OCI-LY1 (cell line): ENCODE data around the gene CRPPA.

Source experiments
- H2AFZ ChIP-seq: fragments of 200-600 bp; sonication (generic), shearing (Covaris generic); 2 replicates; pipeline ENCODE4 v1.6.0; 2014; ENCODE audit warnings: antibody characterized with exemption, mild to moderate bottlenecking, low read length
- H3F3A ChIP-seq: fragments of 200-600 bp; sonication (generic), shearing (Covaris generic); 2 replicates; pipeline ENCODE4 v1.6.0; 2014; ENCODE audit warnings: mild to moderate bottlenecking, antibody characterized with exemption, low read length, moderate library complexity; ENCODE audit not compliant: insufficient read depth
- H3K27ac ChIP-seq: fragments of 200-600 bp; sonication (generic); 2 replicates; pipeline ENCODE4 v1.5.1; 2014; ENCODE audit warnings: low read length, mixed run types, mild to moderate bottlenecking, low read depth; ENCODE audit not compliant: poor library complexity, severe bottlenecking
- H3K27me3 ChIP-seq: fragments of 200-600 bp; sonication (generic); 2 replicates; pipeline ENCODE4 v1.6.0; 2014; ENCODE audit warnings: antibody characterized with exemption, mild to moderate bottlenecking, low read length, moderate library complexity; ENCODE audit not compliant: insufficient read depth
- H3K36me3 ChIP-seq: fragments of 200-600 bp; sonication (generic); 2 replicates; pipeline ENCODE4 v1.6.1; 2014; ENCODE audit warnings: mild to moderate bottlenecking, antibody characterized with exemption, low read length, moderate library complexity, mixed read lengths; ENCODE audit not compliant: insufficient read depth
- H3K4me1 ChIP-seq: fragments of 200-600 bp; sonication (generic); 2 replicates; pipeline ENCODE4 v1.5.1; 2014; ENCODE audit warnings: mild to moderate bottlenecking, low read length, moderate library complexity; ENCODE audit not compliant: insufficient read depth, severe bottlenecking
- H3K4me2 ChIP-seq: fragments of 200-600 bp; sonication (generic), shearing (Covaris generic); 2 replicates; pipeline ENCODE4 v1.6.1; 2014; ENCODE audit warnings: low read length
- H3K4me3 ChIP-seq: fragments of 200-600 bp; sonication (generic); 2 replicates; pipeline ENCODE4 v1.5.1; 2014; ENCODE audit warnings: low read length, low read depth, mild to moderate bottlenecking, mixed read lengths; ENCODE audit not compliant: poor library complexity, severe bottlenecking
- H3K79me2 ChIP-seq: fragments of 200-600 bp; shearing (Covaris generic); 2 replicates; pipeline ENCODE4 v1.6.1; 2016; ENCODE audit warnings: mixed run types, low read length, mixed read lengths; ENCODE audit not compliant: insufficient read depth
- H3K9ac ChIP-seq: fragments of 200-600 bp; sonication (generic), shearing (Covaris generic); 2 replicates; pipeline ENCODE4 v1.6.1; 2014; ENCODE audit warnings: mild to moderate bottlenecking, low read length, mixed read lengths
- H3K9me2 ChIP-seq: fragments of 200-600 bp; sonication (generic), shearing (Covaris generic); 2 replicates; pipeline ENCODE4 v1.6.1; 2014; ENCODE audit warnings: low read depth, mild to moderate bottlenecking, low read length, mixed read lengths
- H3K9me3 ChIP-seq: fragments of 200-600 bp; shearing (Covaris generic); 2 replicates; pipeline ENCODE4 v1.6.1; 2014; ENCODE audit warnings: low read length, mixed read lengths
- H4K20me1 ChIP-seq: fragments of 200-600 bp; sonication (generic), shearing (Covaris generic); 2 replicates; pipeline ENCODE4 v1.6.0; 2016; ENCODE audit warnings: mild to moderate bottlenecking, low read length; ENCODE audit not compliant: insufficient read depth
- CTCF ChIP-seq: fragments of 200-600 bp; sonication (generic), shearing (Covaris generic); IDR thresholded peaks from 2 replicates; pipeline ENCODE4 v1.5.1; 2017; ENCODE audit warnings: mild to moderate bottlenecking, antibody characterized with exemption, low read length, moderate library complexity, mixed read lengths
- EZH2 ChIP-seq: fragments of 200-600 bp; sonication (generic), shearing (Covaris generic); IDR thresholded peaks from 2 replicates; pipeline ENCODE4 v1.8.0; 2017; ENCODE audit warnings: borderline replicate concordance, mixed run types, mild to moderate bottlenecking, antibody characterized with exemption, low read length, moderate library complexity, mixed read lengths

Gene CRPPA

GRCh38 chr7:16421333-16422102 is at the start of gene CRPPA:
Gene CRPPA (minus strand): TSS chr7:16421538. CDS start chr7:16421322, 216 bp downstream.
- Histone ChIP-seq H2AFZ (0 out of 2 replicates have a peak within 1 kb of the TSS, but pooled peaks have one; percentile 29), H4K20me1 (no peaks in the 10 kb centered on the region), H3K9me2 (no peaks in the 10 kb centered on the region), H3K79me2 (no peaks in the 10 kb centered on the region), H3F3A (no peaks in the 10 kb centered on the region), H3K27ac (no peak within 1 kb of the TSS), H3K9me3 (no peaks in the 10 kb centered on the region), H3K9ac (peak within 1 kb of the TSS; percentile 70), H3K4me3 (peak within 1 kb of the TSS; percentile 67), H3K27me3 (no peaks in the 10 kb centered on the region), H3K36me3 (no peaks in the 10 kb centered on the region), H3K4me1 (peaks cover 10% of the 10 kb centered on the region), H3K4me2 (peak within 1 kb of the TSS; percentile 84)
- no peak for TF ChIP-seq EZH2
- TF ChIP-seq CTCF = no peak

- no peak within 1 kb of the TSS for H3K9ac ChIP-seq
- H3K4me3 ChIP-seq = no peak within 1 kb of the TSS
- no peak within 1 kb of the TSS for H3K27ac ChIP-seq
- H3K9me3 ChIP-seq = no peaks in the 10 kb centered on the region
- no peaks in the 10 kb centered on the region for H3K9me2 ChIP-seq
- H3K79me2 ChIP-seq = no peaks in the 10 kb centered on the region
- no peaks in the 10 kb centered on the region for H3K27me3 ChIP-seq
- H3K4me2 ChIP-seq = no peak within 1 kb of the TSS
- H3F3A ChIP-seq = no peaks in the 10 kb centered on the region
- no peak within 1 kb of the TSS for H2AFZ ChIP-seq
- no peaks in the 10 kb centered on the region for H4K20me1 ChIP-seq
- no peaks in the 10 kb centered on the region for H3K4me1 ChIP-seq
- TF ChIP-seq EZH2 = no peak
- no peak for TF ChIP-seq CTCF
- H3K36me3 ChIP-seq = no peaks in the 10 kb centered on the region
Observed at GRCh38 chr7:16465469-16466361, 44.4 kb upstream of the CRPPA start, which contains the start of gene SOSTDC1. Gene SOSTDC1 (minus strand): TSS chr7:16465738. CDS start chr7:16465668, 70 bp downstream.

GRCh38 chr7:16463949-16464715 is 42.8 kb upstream of the CRPPA start:
- no peak overlapping the region for H3K27ac ChIP-seq
- H4K20me1 ChIP-seq = no peaks in the 10 kb centered on the region
- no peaks in the 10 kb centered on the region for H3K27me3 ChIP-seq
- no peaks in the 10 kb centered on the region for H3K79me2 ChIP-seq
- H3K9ac ChIP-seq = no peak overlapping the region
- H3K4me2 ChIP-seq = no peak overlapping the region
- no peaks in the 10 kb centered on the region for H3F3A ChIP-seq
- H3K4me3 ChIP-seq = no peak overlapping the region
- no peaks in the 10 kb centered on the region for H3K4me1 ChIP-seq
- H3K9me3 ChIP-seq = no peaks in the 10 kb centered on the region
- no peaks in the 10 kb centered on the region for H3K9me2 ChIP-seq
- TF ChIP-seq EZH2 (no peak), CTCF (no peak)
- no peak overlapping the region for H2AFZ ChIP-seq
- H3K36me3 ChIP-seq = no peaks in the 10 kb centered on the region
